Keratinocyte (primary cell): ENCODE results near the gene SLC35B2. TPM values are rescaled to one million over a fixed set of nuclear protein-coding genes. Genes with fewer than 3 reads are reported as not detected.

Experiments
- DNase-seq: peaks from one replicate; pipeline ENCODE4 v3.0.0-alpha.2; 2011; ENCODE audit warnings: low read depth, missing footprints, low spot score
- FAIRE-seq: peaks from 2 replicates; lab custom pipeline; 2011; peaks lifted over from hg19 to GRCh38; lab: Jason Lieb, UNC
- H2AFZ ChIP-seq: 2 replicates; pipeline ENCODE4 v1.6.0; 2012; ENCODE audit warnings: low read length, control low read depth, inconsistent platforms; ENCODE audit not compliant: control insufficient read depth
- H3K27ac ChIP-seq: 2 replicates; pipeline ENCODE4 v1.5.1; 2011; ENCODE audit warnings: low read length; ENCODE audit not compliant: control insufficient read depth, insufficient read depth
- H3K27me3 ChIP-seq: 3 replicates; pipeline ENCODE4 v1.6.0; 2011; ENCODE audit warnings: low read length; ENCODE audit not compliant: control insufficient read depth, insufficient read depth; ENCODE audit errors: extremely low read depth
- H3K36me3 ChIP-seq, 2 experiments: 2 replicates in 1 of 2; 3 replicates in 1 of 2; pipeline ENCODE4 v1.5.1; 2011; ENCODE audit warnings: low read length in 2 of 2, mild to moderate bottlenecking in 1 of 2; ENCODE audit not compliant: control insufficient read depth in 2 of 2, insufficient read depth in 2 of 2; ENCODE audit errors: extremely low read depth in 1 of 2
- H3K4me1 ChIP-seq: 3 replicates; pipeline ENCODE4 v1.5.1; 2011; ENCODE audit warnings: low read length; ENCODE audit not compliant: control insufficient read depth, insufficient read depth; ENCODE audit errors: extremely low read depth
- H3K4me2 ChIP-seq: 3 replicates; pipeline ENCODE4 v1.6.0; 2011; ENCODE audit warnings: low read depth, low read length; ENCODE audit not compliant: control insufficient read depth, insufficient read depth; ENCODE audit errors: extremely low read depth
- H3K4me3 ChIP-seq, 3 experiments: fragments of 200-600 bp in 1 of 3; sonication (generic) in 1 of 3; 2 replicates in 2 of 3; 3 replicates in 1 of 3; pipeline ENCODE4 v1.5.1; 2011 to 2016; ENCODE audit warnings: low read length in 3 of 3, mild to moderate bottlenecking in 3 of 3, control low read depth in 2 of 3, inconsistent platforms in 1 of 3, low read depth in 1 of 3, mixed read lengths in 1 of 3, mixed run types in 1 of 3, moderate library complexity in 1 of 3; ENCODE audit not compliant: control insufficient read depth in 2 of 3, insufficient read depth in 2 of 3; ENCODE audit errors: extremely low read depth in 1 of 3
- H3K79me2 ChIP-seq: 2 replicates; pipeline ENCODE4 v1.6.0; 2012; ENCODE audit warnings: low read length; ENCODE audit not compliant: control insufficient read depth, insufficient read depth
- H3K9ac ChIP-seq: 3 replicates; pipeline ENCODE4 v1.6.0; 2011; ENCODE audit warnings: low read length; ENCODE audit not compliant: control insufficient read depth, insufficient read depth; ENCODE audit errors: extremely low read depth
- H3K9me1 ChIP-seq: 3 replicates; pipeline ENCODE4 v1.6.0; 2011; ENCODE audit warnings: low read length; ENCODE audit not compliant: control insufficient read depth, insufficient read depth; ENCODE audit errors: extremely low read depth
- H3K9me3 ChIP-seq: 2 replicates; pipeline ENCODE4 v1.5.1; 2012; ENCODE audit warnings: low read depth, low read length; ENCODE audit not compliant: control insufficient read depth
- H4K20me1 ChIP-seq: 3 replicates; pipeline ENCODE4 v1.6.0; 2011; ENCODE audit warnings: low read length; ENCODE audit not compliant: control insufficient read depth, insufficient read depth; ENCODE audit errors: extremely low read depth
- EZH2 ChIP-seq: IDR thresholded peaks from one replicate; pipeline ENCODE4 v1.6.1; 2012; ENCODE audit warnings: inconsistent platforms, mild to moderate bottlenecking, low read length, moderate library complexity
- dilution Hi-C: fragments of 300-500 bp; cut with MboI; formaldehyde crosslinking; loops from one replicate; pipeline ENCODE4 v1.7.0; 2020; ENCODE audit warnings: low sequenced_read_pairs; ENCODE audit not compliant: extremely low pct_ligation_motif_present
- polyA plus RNA-seq, 5 experiments: library from polyadenylated mRNA; depleted of rRNA in 3 of 5; stranded (reverse) in 3 of 5; stranded (forward) in 1 of 5; unstranded in 1 of 5; fragments of >200 nt; gene quantifications; 1 replicate in 1 of 5; 2 replicates in 3 of 5; 3 replicates in 1 of 5; pipeline versions ENCODE4 v1.2.1 to v1.2.3, GENCODE V29; 2011 to 2012; ENCODE audit warnings: missing spikeins in 2 of 5, low read depth in 1 of 5, low replicate concordance in 1 of 5
- TF ChIP-seq, protein P1 (sequence below), 3 experiments: IDR thresholded peaks in 1 of 3; conservative IDR thresholded peaks in 1 of 3; optimal IDR thresholded peaks in 1 of 3; 2 replicates in 2 of 3; 3 replicates in 1 of 3; pipeline versions ENCODE3 to v1.5.1; 2011; ENCODE audit warnings: low read length in 3 of 3, mild to moderate bottlenecking in 3 of 3, moderate library complexity in 2 of 3, control low read depth in 1 of 3, inconsistent platforms in 1 of 3; ENCODE audit not compliant: insufficient read depth in 2 of 3; ENCODE audit errors: extremely low read depth in 1 of 3

Gene SLC35B2
- polyA plus RNA-seq, 1 donor (not counting 4 experiments of a cell fraction or from before 2014, with no cell fraction given) = 69.9 TPM

DNA sequence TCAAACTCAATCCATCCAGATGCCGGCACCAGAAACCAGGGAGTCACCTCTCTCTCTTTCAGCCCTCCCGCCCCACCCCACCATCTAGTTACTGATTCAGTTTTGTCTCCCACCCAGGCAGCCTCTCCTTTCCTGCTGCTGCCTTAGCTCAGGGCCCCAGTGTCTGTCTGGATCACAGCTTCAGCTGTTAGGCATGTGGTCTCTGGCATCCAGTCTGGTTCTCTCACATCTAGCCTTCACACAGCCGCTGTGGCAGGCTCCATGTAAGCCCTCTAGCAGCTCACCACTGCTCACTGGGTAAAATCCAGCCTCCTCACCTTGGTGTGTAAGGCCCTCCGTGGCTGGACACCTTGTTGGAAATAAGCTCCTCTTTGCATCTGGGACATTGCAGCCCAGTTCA is 34.5 kb upstream of the SLC35B2 start:
- TF ChIP-seq, protein P1, sequence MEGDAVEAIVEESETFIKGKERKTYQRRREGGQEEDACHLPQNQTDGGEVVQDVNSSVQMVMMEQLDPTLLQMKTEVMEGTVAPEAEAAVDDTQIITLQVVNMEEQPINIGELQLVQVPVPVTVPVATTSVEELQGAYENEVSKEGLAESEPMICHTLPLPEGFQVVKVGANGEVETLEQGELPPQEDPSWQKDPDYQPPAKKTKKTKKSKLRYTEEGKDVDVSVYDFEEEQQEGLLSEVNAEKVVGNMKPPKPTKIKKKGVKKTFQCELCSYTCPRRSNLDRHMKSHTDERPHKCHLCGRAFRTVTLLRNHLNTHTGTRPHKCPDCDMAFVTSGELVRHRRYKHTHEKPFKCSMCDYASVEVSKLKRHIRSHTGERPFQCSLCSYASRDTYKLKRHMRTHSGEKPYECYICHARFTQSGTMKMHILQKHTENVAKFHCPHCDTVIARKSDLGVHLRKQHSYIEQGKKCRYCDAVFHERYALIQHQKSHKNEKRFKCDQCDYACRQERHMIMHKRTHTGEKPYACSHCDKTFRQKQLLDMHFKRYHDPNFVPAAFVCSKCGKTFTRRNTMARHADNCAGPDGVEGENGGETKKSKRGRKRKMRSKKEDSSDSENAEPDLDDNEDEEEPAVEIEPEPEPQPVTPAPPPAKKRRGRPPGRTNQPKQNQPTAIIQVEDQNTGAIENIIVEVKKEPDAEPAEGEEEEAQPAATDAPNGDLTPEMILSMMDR (optimal IDR thresholded peaks at IDR 0.05 in 1 of 3, IDR thresholded peaks at IDR 0.05 in 1 of 3, conservative IDR thresholded peaks at IDR 0.05 in 1 of 3; ENCODE audit: extremely low read depth in 1 of 3, insufficient read depth in 2 of 3, low read length in 3 of 3) = no peak
- TF ChIP-seq EZH2 = no peak
- dilution Hi-C loops = no loop called here
- FAIRE-seq (no peak), DNase-seq (no peak)
- Histone ChIP-seq H3K27ac (no peak overlapping the region), H3K36me3 (no peaks in the 10 kb centered on the region), H3K4me3 (no peak overlapping the region), H2AFZ (no peak overlapping the region), H3K4me1 (no peaks in the 10 kb centered on the region), H3K4me2 (no peak overlapping the region), H3K27me3 (peaks cover 54% of the 10 kb centered on the region), H3K79me2 (no peaks in the 10 kb centered on the region), H3K9me1 (no peaks in the 10 kb centered on the region), H3K9ac (no peak overlapping the region), H4K20me1 (peaks cover 3% of the 10 kb centered on the region), H3K9me3 (no peaks in the 10 kb centered on the region)

DNA sequence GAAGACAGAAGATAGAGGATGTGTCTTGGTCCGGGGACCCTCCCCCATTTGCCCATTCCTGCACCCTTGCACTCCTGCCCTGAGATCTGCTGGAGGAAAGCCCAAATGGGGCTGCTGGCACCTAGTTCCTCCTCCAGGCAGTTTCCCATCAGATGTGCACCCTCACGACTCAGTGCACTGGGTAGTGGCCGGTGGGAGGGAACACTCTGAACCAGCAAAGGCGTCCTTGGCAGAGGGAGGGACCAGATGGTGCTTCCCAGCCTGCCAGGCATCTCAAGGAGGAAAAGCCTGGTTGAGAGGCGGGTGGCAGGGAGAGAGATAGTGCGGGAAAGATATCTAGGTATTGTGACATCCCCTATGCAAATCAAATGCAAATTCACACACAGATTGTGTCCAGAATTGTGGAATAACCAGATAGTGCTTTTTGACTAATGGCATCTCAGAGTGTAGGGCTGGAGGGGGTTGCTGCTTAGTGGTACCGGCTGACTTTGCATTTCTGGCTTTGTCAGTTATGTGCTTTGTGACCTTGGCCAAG is 32.5 kb upstream of the SLC35B2 start:
- Histone ChIP-seq H3K4me3 (no peak overlapping the region), H3K27me3 (peaks cover 39% of the 10 kb centered on the region), H3K27ac (no peak overlapping the region), H3K9me1 (no peaks in the 10 kb centered on the region), H3K4me1 (no peaks in the 10 kb centered on the region), H3K9me3 (no peaks in the 10 kb centered on the region), H4K20me1 (no peaks in the 10 kb centered on the region), H3K36me3 (no peaks in the 10 kb centered on the region), H3K9ac (no peak overlapping the region), H3K79me2 (no peaks in the 10 kb centered on the region), H2AFZ (no peak overlapping the region), H3K4me2 (no peak overlapping the region)
- no peak for TF ChIP-seq EZH2
- TF ChIP-seq, protein P1 (optimal IDR thresholded peaks at IDR 0.05 in 1 of 3, IDR thresholded peaks at IDR 0.05 in 1 of 3, conservative IDR thresholded peaks at IDR 0.05 in 1 of 3; ENCODE audit: extremely low read depth in 1 of 3, insufficient read depth in 2 of 3, low read length in 3 of 3) = no peak
- dilution Hi-C loops = no loop called here
- no peak for FAIRE-seq
- DNase-seq = no peak
